HG02571 (cell line): ENCODE data around the gene REL.

Experiments
- ATAC-seq: cut with Tn5 transposase; IDR thresholded peaks from one replicate; pipeline ENCODE4 v1.9.1; 2021; ENCODE audit warnings: mild to moderate bottlenecking, moderate library complexity; ENCODE audit not compliant: unreplicated experiment

REL gene

DNA sequence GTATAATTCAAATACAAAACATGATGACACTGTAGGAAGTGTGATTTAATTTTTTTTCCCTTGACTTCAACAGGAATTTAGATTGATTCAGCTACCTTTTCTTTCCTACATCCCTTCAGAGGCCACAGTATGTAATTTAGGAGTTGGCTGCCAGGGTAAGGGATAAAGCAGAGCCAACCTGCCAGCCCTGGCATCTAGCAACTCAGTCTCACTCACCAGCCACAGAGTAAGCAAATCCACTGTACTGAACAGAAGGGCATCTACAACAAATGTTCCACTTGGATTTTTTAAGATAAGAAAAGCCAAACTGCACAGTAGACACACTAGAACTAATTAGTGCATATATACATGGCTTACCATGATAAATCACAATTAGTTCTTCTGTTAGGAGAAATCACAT, 81.8 kb downstream of the REL start:
- no peak for ATAC-seq

DNA sequence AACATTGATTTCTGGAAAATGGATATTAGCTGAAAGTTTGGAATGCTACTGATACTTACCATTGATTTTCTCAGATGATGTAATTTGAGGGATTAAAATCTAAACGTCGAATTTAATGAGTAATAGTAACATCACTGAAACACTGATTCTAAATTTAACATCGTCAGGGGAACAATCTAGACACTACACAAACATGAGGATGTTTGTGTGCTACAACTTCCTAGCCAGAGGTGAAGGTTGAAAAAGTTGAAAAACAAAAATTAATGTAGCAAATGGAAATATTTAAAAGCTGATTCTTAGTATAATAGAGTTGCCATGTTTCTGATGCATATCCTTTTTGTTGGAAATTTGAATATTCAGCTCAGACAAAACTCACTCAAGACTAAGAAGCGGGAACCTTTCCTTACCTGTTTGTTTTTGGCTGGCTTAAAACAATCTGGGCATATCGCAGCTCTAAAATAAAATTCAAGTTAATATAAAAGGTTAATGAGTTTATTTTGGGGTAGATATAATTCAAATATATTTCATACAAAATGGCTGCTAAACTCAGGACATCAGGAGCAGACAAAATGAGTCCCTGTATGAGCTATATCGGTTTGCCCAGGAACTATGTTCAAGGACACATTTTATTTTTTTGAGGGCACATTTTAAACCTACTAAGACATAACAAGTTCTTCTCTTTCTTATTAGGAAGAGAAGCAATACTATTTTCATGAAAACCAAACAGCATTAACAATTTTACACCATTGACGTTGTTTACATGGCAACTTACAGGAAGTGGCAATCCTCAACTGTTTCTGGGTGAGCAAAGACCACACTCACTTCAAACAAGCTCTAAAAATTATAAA, 83.5 kb downstream of the REL start:
- ATAC-seq = no peak

DNA sequence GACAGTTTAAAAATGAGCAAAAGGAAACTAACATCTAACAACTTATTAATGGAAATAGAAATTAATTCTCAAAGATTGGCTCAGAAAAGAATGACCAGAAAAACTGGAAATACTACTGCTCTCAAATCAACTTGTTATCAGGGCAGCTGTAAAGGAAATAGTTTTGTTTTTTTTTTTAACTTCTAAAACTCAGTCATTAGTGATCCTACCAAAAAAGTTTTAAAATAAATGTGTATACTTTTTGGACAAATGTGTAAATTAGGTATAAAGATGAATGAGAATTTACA, 84.1 kb downstream of the REL start:
- ATAC-seq = no peak

DNA sequence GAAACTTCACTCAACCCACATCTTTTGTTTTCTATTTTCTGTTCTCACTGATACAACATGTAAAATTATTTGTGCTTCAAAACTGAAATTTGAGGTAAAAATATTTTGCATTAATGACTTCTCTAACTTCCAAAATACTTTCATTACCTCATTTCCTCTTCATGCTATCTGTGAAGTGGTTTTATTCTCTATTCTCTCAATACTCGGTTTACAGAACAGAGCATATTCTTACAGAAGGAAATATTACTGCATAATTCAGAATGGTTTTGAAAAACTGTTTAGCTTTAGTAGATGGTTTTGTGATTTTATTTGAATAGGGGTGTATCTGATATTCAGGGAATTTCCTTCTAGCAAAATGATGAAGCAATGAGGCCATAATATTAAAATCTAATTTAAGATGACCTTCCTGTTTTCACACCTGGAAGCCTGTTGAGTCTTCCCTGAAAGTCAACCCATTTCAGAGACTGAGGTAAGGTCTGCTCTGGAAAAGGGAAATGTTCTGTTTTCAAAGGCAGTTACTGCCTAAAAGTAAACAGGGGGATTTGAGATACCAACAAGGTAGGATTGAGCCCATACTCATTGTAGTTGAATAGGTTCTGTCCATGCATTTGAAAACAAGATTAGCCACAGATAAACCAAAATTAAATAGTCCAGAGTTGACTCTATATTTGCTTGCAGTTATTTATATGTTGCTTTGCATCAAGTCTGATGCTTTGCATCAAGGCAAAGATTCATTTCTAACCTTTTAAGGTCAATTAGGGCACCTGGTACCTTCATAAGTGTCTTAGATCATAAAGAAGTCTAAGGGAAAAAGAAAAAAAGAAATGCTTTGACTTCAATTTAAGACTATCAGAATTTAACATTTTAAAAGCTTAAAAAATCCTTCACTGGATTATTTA, 85.4 kb downstream of the REL start:
- ATAC-seq = peak; percentile 87

DNA sequence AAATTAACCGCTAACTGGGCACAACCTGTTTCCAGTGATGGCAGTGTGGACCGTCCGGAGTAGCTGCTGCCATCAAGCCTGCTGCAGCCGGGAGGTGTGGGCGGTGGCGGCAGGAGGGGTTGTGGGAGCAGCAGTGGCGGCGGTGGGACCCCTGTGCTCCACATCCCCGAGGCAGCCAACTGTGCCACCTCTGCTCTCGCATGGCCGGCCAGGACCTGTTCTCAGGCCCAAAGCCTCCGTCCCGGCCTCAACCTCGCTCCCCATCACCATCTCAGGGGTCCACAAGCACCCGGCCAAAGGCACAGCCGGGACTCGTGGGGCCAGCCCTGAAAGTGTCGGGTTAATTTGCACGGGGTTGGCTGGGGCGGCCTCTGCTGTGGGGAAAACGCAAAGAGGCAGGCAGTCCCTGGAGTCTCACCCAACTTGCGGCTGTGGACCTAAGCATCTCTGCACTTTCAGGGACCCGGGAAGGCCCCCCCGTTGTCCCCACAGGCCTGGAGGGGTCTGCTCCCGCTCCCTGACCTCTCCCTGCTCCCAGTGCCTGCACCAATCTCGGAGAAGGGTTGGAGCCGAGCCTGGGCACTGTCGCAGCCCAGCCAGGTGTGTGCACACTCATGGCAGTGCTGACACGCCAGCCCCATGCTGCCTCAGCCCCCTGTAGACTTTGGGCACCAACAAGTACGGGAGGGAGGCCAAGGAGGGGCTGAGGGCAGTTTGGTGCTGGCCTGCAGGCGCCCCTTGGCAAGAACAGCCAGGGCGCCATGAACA, 91.7 kb downstream of the REL start:
- no peak for ATAC-seq

DNA sequence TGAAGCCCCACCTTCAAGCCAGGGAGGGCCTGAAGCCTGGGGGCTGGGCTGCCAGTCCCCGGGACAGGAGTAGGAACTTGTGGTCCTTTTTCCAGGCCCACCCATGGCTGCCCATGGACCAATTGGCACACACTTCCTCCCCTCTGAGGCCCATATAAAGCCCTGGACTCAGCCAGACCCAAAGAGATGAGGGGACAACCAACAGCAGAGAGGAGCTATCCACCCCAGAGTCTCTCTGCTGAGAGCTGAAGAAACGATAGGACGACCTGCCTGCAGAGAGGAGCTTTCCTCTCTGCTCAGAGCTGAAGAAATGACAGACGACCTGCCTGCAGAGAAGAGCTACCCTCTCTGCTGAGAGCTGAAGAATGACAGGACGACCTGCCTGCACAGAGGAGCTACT, 92.3 kb downstream of the REL start:
- ATAC-seq = no peak

DNA sequence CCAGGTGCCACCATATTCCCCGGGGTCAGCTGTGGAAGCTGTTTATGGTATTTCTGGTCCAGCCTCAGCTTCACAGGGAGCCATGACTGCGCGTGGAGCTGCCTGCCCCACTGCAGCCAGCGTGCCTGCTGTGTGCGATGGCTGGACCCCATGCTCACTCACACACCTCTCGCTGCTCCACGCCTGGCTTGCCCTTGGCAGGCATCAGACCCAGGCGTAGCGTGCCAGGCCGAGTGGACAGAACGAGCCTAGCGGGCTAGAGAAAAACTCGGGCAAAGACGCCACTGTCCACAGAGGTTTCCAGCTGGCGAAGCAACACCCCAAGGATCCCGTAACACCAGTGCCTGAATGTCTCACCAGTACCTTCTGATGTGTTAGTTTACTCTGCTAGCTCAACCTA, 93.3 kb downstream of the REL start:
- no peak for ATAC-seq
